Neural progenitor cell (in vitro differentiated cells): ENCODE data around the gene ZCCHC13.
A peak's percentile ranks its signal among the peaks of the same experiment; 100 is the strongest.

Source experiments
- EZH2 ChIP-seq: fragments of 200-600 bp; sonication (generic); IDR thresholded peaks from 2 replicates; pipeline ENCODE4 v1.6.1; 2017; ENCODE audit warnings: antibody characterized with exemption, mild to moderate bottlenecking, moderate library complexity
- EZH2phosphoT487 ChIP-seq: fragments of 200-600 bp; sonication (generic); IDR thresholded peaks from 2 replicates; pipeline ENCODE4 v1.6.1; 2017; ENCODE audit warnings: antibody characterized with exemption
- TF ChIP-seq, protein P1 (sequence below): fragments of 200-600 bp; sonication (generic); IDR thresholded peaks from 2 replicates; pipeline ENCODE4 v1.5.1; 2017; ENCODE audit warnings: antibody characterized with exemption, mild to moderate bottlenecking

DNA sequence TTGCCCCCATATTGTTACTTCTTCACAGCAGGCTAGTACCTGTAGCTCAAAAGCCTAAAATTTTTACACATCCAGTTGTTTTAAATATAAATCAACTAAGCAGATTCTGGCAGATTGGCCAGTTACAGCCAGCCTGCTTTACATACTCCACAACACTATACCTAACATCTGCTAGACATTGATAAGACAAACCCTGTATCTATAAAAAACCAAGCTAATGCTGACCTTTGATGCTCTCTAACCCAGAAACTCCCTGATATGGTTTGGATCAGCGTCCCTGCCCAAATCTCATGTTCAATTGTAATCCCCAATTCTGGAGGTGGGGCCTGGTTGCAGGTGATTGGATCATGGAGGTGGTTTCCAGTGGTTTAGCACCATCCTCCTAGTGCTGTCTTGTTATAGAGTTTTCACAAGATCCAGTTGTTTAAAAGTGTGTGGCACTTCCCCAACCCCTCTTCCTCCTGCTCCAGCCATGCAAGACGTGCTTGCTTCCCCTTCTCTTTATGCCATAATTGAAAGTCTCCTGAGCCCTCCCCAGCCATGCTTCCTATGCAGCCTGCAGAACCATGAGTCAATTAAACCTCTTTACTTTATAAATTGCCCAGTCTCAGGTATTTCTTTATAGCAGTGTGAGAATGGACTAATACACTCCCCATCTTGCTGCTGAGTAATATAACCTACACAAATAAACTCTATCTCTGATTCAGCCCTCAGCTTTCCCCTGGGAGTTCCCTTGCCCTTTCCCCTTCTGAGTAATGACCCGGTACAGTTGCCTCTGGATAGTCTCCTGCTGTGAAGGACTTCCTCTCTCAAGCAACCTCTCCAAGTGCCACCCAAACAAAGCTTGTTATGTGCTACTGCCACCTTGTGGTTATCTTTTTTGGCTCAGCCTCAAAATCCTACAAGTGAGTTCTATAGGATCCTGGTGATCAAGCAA, 39.6 kb downstream of the ZCCHC13 start:
- TF ChIP-seq, protein P1, sequence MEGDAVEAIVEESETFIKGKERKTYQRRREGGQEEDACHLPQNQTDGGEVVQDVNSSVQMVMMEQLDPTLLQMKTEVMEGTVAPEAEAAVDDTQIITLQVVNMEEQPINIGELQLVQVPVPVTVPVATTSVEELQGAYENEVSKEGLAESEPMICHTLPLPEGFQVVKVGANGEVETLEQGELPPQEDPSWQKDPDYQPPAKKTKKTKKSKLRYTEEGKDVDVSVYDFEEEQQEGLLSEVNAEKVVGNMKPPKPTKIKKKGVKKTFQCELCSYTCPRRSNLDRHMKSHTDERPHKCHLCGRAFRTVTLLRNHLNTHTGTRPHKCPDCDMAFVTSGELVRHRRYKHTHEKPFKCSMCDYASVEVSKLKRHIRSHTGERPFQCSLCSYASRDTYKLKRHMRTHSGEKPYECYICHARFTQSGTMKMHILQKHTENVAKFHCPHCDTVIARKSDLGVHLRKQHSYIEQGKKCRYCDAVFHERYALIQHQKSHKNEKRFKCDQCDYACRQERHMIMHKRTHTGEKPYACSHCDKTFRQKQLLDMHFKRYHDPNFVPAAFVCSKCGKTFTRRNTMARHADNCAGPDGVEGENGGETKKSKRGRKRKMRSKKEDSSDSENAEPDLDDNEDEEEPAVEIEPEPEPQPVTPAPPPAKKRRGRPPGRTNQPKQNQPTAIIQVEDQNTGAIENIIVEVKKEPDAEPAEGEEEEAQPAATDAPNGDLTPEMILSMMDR = peak; percentile 68
- TF ChIP-seq EZH2phosphoT487 (no peak), EZH2 (no peak)
